GM18507 (cell line): ENCODE measurements around the gene LMTK3.

ENCODE experiments used
- DNase-seq: peaks from one replicate; pipeline ENCODE4 v3.0.0; 2011; ENCODE audit warnings: low read depth; ENCODE audit not compliant: insufficient read length; ENCODE audit errors: extremely low spot score
- FAIRE-seq: peaks from 2 replicates; lab custom pipeline; 2011; peaks lifted over from hg19 to GRCh38; lab: Jason Lieb, UNC

Gene LMTK3

GRCh38 chr19:48458016-48458415 is 53.6 kb downstream of the LMTK3 start:
- no peak for FAIRE-seq
- DNase-seq, result no peak

GRCh38 chr19:48456864-48457263 is 54.8 kb downstream of the LMTK3 start:
- no peak for DNase-seq
- FAIRE-seq, result no peak

GRCh38 chr19:48455908-48456562 is 55.6 kb downstream of the LMTK3 start:
- no peak for FAIRE-seq
- no peak for DNase-seq

- no peak for DNase-seq
- no peak for FAIRE-seq
Measured at GRCh38 chr19:48455171-48455907, 56.3 kb downstream of the LMTK3 start, which contains the start of gene KCNJ14. Gene KCNJ14 (plus strand): TSS chr19:48455574. CDS start chr19:48461725, 6,151 bp downstream.

GRCh38 chr19:48454150-48454730 is 57.4 kb downstream of the LMTK3 start:
- DNase-seq, result no peak
- FAIRE-seq, result no peak

GRCh38 chr19:48452289-48453190 is 59.1 kb downstream of the LMTK3 start:
- FAIRE-seq, result no peak

GRCh38 chr19:48451624-48452023 is 60.0 kb downstream of the LMTK3 start:
- FAIRE-seq (no peak), DNase-seq (no peak)

More at GRCh38 chr19:48452289-48453190, 59.1 kb downstream of the LMTK3 start:
- no peak for DNase-seq

GRCh38 chr19:48450863-48451262 is 60.8 kb downstream of the LMTK3 start:
- FAIRE-seq (no peak), DNase-seq (no peak)

- DNase-seq (no peak), FAIRE-seq (no peak)
Measured at GRCh38 chr19:48450441-48450840, 61.2 kb downstream of the LMTK3 start.

GRCh38 chr19:48448563-48448962 is 63.1 kb downstream of the LMTK3 start:
- no peak for DNase-seq
- FAIRE-seq, result no peak

GRCh38 chr19:48446579-48446978 is 65.1 kb downstream of the LMTK3 start:
- no peak for FAIRE-seq
- DNase-seq, result no peak

- peak; percentile 88 for DNase-seq
- peak; percentile 100 for FAIRE-seq
Measured at GRCh38 chr19:48445606-48446481, 65.8 kb downstream of the LMTK3 start, which contains the start of gene GRWD1. Gene GRWD1 (plus strand): TSS chr19:48445983. CDS start chr19:48446006, 23 bp downstream.

- peak; percentile 47 for DNase-seq
Measured at GRCh38 chr19:48445256-48445605, 66.4 kb downstream of the LMTK3 start.

GRCh38 chr19:48444936-48445200 is 66.8 kb downstream of the LMTK3 start:
- FAIRE-seq, result peak; percentile 24
- DNase-seq, result no peak

More at GRCh38 chr19:48445256-48445605, 66.4 kb downstream of the LMTK3 start:
- no peak for FAIRE-seq

GRCh38 chr19:48444129-48444935 is 67.3 kb downstream of the LMTK3 start:
- no peak for FAIRE-seq
- no peak for DNase-seq

GRCh38 chr19:48443731-48444128 is 67.9 kb downstream of the LMTK3 start:
- DNase-seq (no peak), FAIRE-seq (no peak)

GRCh38 chr19:48443256-48443655 is 68.4 kb downstream of the LMTK3 start:
- FAIRE-seq, result no peak
- DNase-seq, result no peak
